GM12891 (cell line): Measurements from ENCODE around the gene CTDP1.

ENCODE experiments used
- DNase-seq: peaks from one replicate; pipeline ENCODE4 v3.0.0; 2011; ENCODE audit warnings: low spot score; ENCODE audit not compliant: insufficient read length
- FAIRE-seq: peaks from 2 replicates; lab custom pipeline; 2011; peaks lifted over from hg19 to GRCh38; lab: Jason Lieb, UNC
- PAX5 ChIP-seq: IDR thresholded peaks from 2 replicates; pipeline ENCODE4 v1.6.1; 2011; ENCODE audit warnings: low read length, moderate library complexity, mild to moderate bottlenecking; ENCODE audit not compliant: insufficient read depth, severe bottlenecking
- POLR2A ChIP-seq: IDR thresholded peaks from 2 replicates; pipeline ENCODE4 v1.6.1; 2011; ENCODE audit warnings: low read depth, low read length, control low read depth
- POLR2AphosphoS5 ChIP-seq: IDR thresholded peaks from 2 replicates; pipeline ENCODE4 v1.6.1; 2011; ENCODE audit warnings: low read depth, low read length, control low read depth
- POU2F2 ChIP-seq: IDR thresholded peaks from 2 replicates; pipeline ENCODE4 v1.6.1; 2011; ENCODE audit warnings: low read depth, mild to moderate bottlenecking, control low read depth, low read length, moderate library complexity
- SPI1 ChIP-seq: IDR thresholded peaks from 2 replicates; pipeline ENCODE4 v1.6.1; 2011; ENCODE audit warnings: low read depth, low read length, control low read depth
- TAF1 ChIP-seq: IDR thresholded peaks from 2 replicates; pipeline ENCODE4 v1.6.1; 2011; ENCODE audit warnings: low read depth, low read length, control low read depth

The CTDP1 gene

GRCh38 chr18:79760881-79761280 lies 81.3 kb downstream of the CTDP1 start:
- DNase-seq (no peak), FAIRE-seq (no peak)
- no peak for TF ChIP-seq PAX5
- TF ChIP-seq POU2F2, result no peak
- TF ChIP-seq SPI1, result no peak
- TF ChIP-seq TAF1, result no peak
- no peak for TF ChIP-seq POLR2AphosphoS5
- no peak for TF ChIP-seq POLR2A

- DNase-seq, result no peak
- no peak for FAIRE-seq
- TF ChIP-seq POLR2AphosphoS5, result no peak
- no peak for TF ChIP-seq POLR2A
- no peak for TF ChIP-seq POU2F2
- TF ChIP-seq PAX5, result no peak
- no peak for TF ChIP-seq SPI1
- no peak for TF ChIP-seq TAF1
Measured at GRCh38 chr18:79763407-79763806, 83.8 kb downstream of the CTDP1 start.

GRCh38 chr18:79764131-79764530 lies 84.5 kb downstream of the CTDP1 start:
- TF ChIP-seq POLR2AphosphoS5 (no peak), POU2F2 (no peak), SPI1 (no peak), POLR2A (no peak), PAX5 (no peak), TAF1 (no peak)
- DNase-seq, result no peak

DNA sequence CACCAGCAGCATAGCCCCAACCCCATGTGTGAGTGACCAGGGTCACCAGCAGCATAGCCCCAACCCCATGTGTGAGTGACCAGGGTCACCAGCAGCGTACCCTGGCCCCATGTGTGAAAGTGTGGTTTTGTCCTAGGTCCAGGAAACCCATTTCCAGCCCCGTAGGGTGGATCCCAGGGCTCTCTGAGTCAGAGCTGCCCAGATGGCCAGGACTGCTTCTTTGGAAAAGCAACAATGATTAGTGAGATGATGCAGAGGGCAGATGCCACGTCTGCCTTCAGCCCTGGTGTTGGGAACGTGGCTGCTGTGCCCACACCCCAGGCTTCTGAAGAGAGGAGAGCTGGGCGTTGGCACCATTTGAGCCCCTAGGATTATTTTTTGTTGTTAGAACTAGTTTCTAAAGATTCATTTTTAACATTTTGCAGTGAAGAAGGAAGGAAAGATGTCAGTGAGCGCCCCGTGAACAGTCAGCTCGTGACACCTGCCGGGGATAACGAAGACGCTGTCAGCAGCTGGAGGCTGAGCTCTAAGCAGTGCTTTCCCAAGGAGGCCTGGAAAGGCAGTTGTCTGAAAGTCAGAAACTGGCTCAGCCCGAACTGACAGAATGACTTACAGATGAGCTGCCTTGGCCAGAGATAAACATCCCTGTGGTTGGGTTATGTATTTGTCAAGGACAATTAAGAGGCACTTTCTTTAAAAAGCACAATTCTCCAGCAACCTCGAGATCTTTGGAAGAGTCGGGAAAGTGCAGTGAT lies 86.1 kb downstream of the CTDP1 start:
- no peak for FAIRE-seq
- DNase-seq, result no peak
- no peak for TF ChIP-seq POU2F2
- no peak for TF ChIP-seq PAX5
- TF ChIP-seq SPI1, result no peak
- TF ChIP-seq TAF1, result no peak
- no peak for TF ChIP-seq POLR2AphosphoS5

More at GRCh38 chr18:79764131-79764530, 84.5 kb downstream of the CTDP1 start:
- no peak for FAIRE-seq

DNA sequence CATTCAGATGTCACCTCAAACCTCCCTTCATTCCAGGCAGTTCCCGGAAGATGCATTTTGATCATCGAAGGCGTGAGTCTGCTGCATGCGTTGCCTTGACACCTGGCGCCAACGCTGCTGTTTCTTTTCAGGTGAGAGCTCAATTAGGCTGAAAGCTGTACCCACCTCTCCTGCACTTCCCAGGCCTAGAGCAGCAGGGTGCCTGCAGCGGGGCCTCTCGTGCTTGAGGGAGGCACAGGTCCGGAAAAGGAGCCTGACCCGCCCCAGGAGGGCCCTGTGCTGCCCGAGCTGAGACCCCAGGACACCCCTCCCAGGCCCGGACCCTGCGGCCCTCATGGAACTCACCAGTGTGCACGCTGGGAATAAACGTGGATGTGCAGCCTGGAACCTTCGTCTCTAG lies 86.7 kb downstream of the CTDP1 start:
- no peak for FAIRE-seq
- DNase-seq, result no peak
- TF ChIP-seq POU2F2, result no peak
- TF ChIP-seq SPI1, result no peak
- TF ChIP-seq POLR2AphosphoS5, result no peak
- TF ChIP-seq PAX5, result no peak
- TF ChIP-seq POLR2A, result no peak
- TF ChIP-seq TAF1, result no peak

DNA sequence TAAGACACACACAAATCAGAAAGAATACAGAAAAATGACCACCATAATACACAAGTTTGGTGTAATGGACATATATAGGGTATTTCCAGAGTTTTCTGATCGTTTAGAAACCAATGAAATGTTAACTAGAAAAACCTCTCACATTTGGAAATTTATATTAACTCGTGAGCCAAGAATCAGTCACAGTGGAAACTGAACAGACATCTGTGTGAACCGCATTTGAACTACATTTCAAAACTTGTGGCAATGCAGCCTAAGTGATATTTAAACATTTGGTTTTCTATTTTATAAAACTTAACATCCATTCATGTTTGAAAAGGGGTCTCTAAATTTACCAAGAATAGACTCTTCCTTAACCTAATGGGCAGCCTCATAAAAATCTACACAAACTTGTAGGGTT lies 89.1 kb downstream of the CTDP1 start:
- FAIRE-seq (no peak), DNase-seq (no peak)
- TF ChIP-seq POU2F2, result no peak

DNA sequence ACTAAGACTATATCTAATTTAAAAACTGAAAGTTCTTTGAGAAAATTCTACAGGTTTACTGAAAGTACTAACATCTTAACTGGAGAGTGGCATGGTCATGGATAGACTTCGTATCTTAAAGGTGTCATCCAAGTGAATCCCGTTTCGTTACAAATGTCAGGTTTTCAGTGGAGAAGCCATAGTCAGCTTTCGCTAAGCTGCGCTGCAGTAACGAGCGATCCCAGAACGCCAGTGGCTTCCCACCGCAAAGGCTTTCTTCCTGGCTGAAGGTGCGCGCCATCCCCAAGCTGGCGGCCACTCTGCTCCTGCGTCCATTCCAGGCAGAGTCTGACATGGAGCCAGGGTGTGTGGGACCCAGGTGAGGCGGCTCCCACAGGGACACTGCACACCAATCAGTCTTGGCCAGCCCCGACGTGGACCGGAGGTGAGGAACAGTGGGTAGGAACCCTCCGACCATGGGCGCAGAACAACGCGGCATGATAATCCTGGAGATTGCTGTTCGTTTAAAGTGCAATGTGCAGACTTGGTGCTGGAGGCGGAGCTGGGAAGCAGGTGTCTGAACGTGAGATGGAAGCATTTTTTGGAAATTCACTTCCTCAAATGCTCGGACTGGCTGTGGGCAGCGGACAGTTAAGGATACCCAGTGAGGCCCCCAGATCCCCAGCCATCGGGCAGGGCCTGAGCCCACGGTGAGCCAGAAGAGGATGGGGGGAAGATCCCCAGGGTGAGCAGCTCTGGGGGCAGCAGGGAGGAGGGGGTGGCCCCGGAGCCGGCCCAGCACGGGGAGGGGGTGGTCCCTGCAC lies 90.3 kb downstream of the CTDP1 start:
- FAIRE-seq (no peak), DNase-seq (no peak)
- no peak for TF ChIP-seq SPI1
- TF ChIP-seq POLR2AphosphoS5, result no peak
- TF ChIP-seq PAX5, result no peak

DNA sequence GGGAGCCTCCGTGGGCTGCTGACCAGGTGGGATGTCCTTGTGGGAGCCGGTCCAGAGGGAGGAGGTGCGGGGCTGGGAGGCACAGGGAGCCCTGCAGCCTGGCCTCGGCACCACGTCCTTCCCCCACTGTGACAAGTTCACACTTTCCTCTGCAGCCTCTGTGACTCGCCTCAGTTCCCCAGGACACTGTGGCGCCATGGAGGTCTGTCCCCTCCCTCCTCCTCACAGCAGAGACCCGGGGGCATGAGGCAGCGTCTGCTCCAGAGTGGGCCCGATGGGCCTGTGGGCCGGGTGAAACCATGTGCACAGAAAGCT lies 90.9 kb downstream of the CTDP1 start:
- DNase-seq, result no peak
- no peak for FAIRE-seq
- no peak for TF ChIP-seq PAX5
- no peak for TF ChIP-seq POLR2AphosphoS5
- no peak for TF ChIP-seq POLR2A
- no peak for TF ChIP-seq POU2F2

DNA sequence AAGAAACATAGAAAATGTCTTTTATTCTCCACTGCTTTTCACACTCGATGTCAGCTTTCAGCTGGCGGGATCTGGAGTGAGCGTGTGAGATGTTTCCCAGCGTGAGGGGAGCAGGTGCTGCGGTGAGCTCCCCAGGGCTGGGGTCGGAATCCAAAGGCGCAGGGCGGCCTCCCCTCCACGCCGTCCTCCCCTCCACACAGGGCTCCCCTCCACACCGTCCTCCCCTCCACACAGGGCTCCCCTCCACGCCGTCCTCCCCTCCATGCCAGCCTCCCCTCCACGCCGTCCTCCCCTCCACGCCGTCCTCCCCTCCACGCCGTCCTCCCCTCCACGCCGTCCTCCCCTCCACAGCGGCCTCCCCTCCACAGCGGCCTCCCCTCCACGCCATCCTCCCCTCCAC lies 91.2 kb downstream of the CTDP1 start:
- DNase-seq (no peak), FAIRE-seq (no peak)
- TF ChIP-seq PAX5 (no peak), POU2F2 (no peak), POLR2AphosphoS5 (no peak), POLR2A (no peak), TAF1 (no peak)

- TF ChIP-seq SPI1 (no peak), POLR2A (no peak), TAF1 (no peak)
- no peak for DNase-seq
- no peak for FAIRE-seq
Measured at GRCh38 chr18:79771446-79772107, 92.0 kb downstream of the CTDP1 start.
